OCI-LY3 (cell line): ENCODE data around the gene IGFL4.

Experiments
- H2AFZ ChIP-seq: fragments of 200-600, 300-600 bp; shearing (Covaris generic); 2 replicates; pipeline ENCODE4 v1.6.0; 2014; ENCODE audit warnings: antibody characterized with exemption, low read depth, low read length
- H3K27ac ChIP-seq: fragments of 200-600, 300-600 bp; sonication (generic); 2 replicates; pipeline ENCODE4 v1.5.1; 2014; ENCODE audit warnings: mild to moderate bottlenecking, low read length, moderate library complexity, mixed read lengths
- H3K27me3 ChIP-seq: fragments of 200-600, 300-600 bp; sonication (generic); 2 replicates; pipeline ENCODE4 v1.6.1; 2014; ENCODE audit warnings: low read depth, low read length, mixed read lengths
- H3K36me3 ChIP-seq: fragments of 200-600, 300-600 bp; sonication (generic); replicated peaks from 2 replicates; pipeline ENCODE3; 2014; ENCODE audit warnings: low read depth, low read length, mixed read lengths
- H3K4me1 ChIP-seq: fragments of 300-600, 200-600 bp; sonication (generic); 2 replicates; pipeline ENCODE4 v1.6.1; 2014; ENCODE audit warnings: low read length, mixed read lengths
- H3K4me2 ChIP-seq: fragments of 200-600, 300-600 bp; sonication (generic); 2 replicates; pipeline ENCODE4 v1.6.1; 2014; ENCODE audit warnings: low read length, mixed read lengths
- H3K4me3 ChIP-seq: fragments of 300-600, 200-600 bp; sonication (generic); 2 replicates; pipeline ENCODE4 v1.5.1; 2014; ENCODE audit warnings: antibody characterized with exemption, mild to moderate bottlenecking, low read length, moderate library complexity
- H3K79me2 ChIP-seq: fragments of 300-600, 200-600 bp; shearing (Covaris generic); 2 replicates; pipeline ENCODE4 v1.6.1; 2014; ENCODE audit warnings: mild to moderate bottlenecking, low read length, mixed read lengths
- H3K9ac ChIP-seq: fragments of 300-600, 200-600 bp; shearing (Covaris generic); 2 replicates; pipeline ENCODE4 v1.6.0; 2014; ENCODE audit warnings: mild to moderate bottlenecking, low read length, moderate library complexity
- H3K9me3 ChIP-seq: fragments of 200-600, 300-600 bp; shearing (Covaris generic); 2 replicates; pipeline ENCODE4 v1.6.1; 2014; ENCODE audit warnings: low read length, mixed read lengths; ENCODE audit not compliant: insufficient read depth
- H4K20me1 ChIP-seq: fragments of 200-600, 300-600 bp; sonication (generic); 2 replicates; pipeline ENCODE4 v1.6.1; 2016; ENCODE audit warnings: low read length, mixed read lengths; ENCODE audit not compliant: insufficient read depth
- CTCF ChIP-seq: fragments of 200-600, 300-600 bp; sonication (generic); IDR thresholded peaks from 2 replicates; pipeline ENCODE4 v1.5.1; 2014; ENCODE audit warnings: antibody characterized with exemption, low read length, low read depth
- EZH2phosphoT487 ChIP-seq: fragments of 200-600 bp; shearing (Covaris generic); IDR thresholded peaks from 2 replicates; pipeline ENCODE4 v1.6.1; 2018; ENCODE audit warnings: antibody characterized with exemption, mixed run types, low read depth

The IGFL4 gene

GRCh38 chr19:46032597-46033025, 8.2 kb downstream of the IGFL4 start:
- H2AFZ ChIP-seq = no peak overlapping the region
- TF ChIP-seq EZH2phosphoT487 (no peak), CTCF (no peak)
- H3K4me2 ChIP-seq = no peak overlapping the region
- H4K20me1 ChIP-seq = no peaks in the 10 kb centered on the region
- no peaks in the 10 kb centered on the region for H3K79me2 ChIP-seq
- no peaks in the 10 kb centered on the region for H3K36me3 ChIP-seq
- no peak overlapping the region for H3K9ac ChIP-seq
- peaks cover 2% of the 10 kb centered on the region for H3K4me1 ChIP-seq
- peaks cover 6% of the 10 kb centered on the region; the same call in 1 of the 2 replicates for H3K27me3 ChIP-seq
- H3K27ac ChIP-seq = no peak overlapping the region
- no peaks in the 10 kb centered on the region for H3K9me3 ChIP-seq
- no peak overlapping the region for H3K4me3 ChIP-seq

- H3K9me3 ChIP-seq = no peaks in the 10 kb centered on the region
- no peak overlapping the region for H3K4me2 ChIP-seq
- TF ChIP-seq EZH2phosphoT487 = no peak
- no peak for TF ChIP-seq CTCF
Measured at GRCh38 chr19:46031781-46032596, 8.8 kb downstream of the IGFL4 start.

GRCh38 chr19:46030812-46031550, 9.8 kb downstream of the IGFL4 start:
- no peak overlapping the region for H2AFZ ChIP-seq
- H3K4me2 ChIP-seq = no peak overlapping the region
- H4K20me1 ChIP-seq = no peaks in the 10 kb centered on the region
- H3K9me3 ChIP-seq = no peaks in the 10 kb centered on the region
- H3K4me3 ChIP-seq = no peak overlapping the region
- no peaks in the 10 kb centered on the region for H3K27me3 ChIP-seq
- no peaks in the 10 kb centered on the region for H3K36me3 ChIP-seq
- H3K27ac ChIP-seq = no peak overlapping the region
- no peaks in the 10 kb centered on the region for H3K79me2 ChIP-seq
- peaks cover 2% of the 10 kb centered on the region for H3K4me1 ChIP-seq
- no peak for TF ChIP-seq CTCF
- H3K9ac ChIP-seq = no peak overlapping the region

More at GRCh38 chr19:46031781-46032596, 8.8 kb downstream of the IGFL4 start:
- no peak overlapping the region for H3K27ac ChIP-seq
- no peak overlapping the region for H2AFZ ChIP-seq
- peaks cover 5% of the 10 kb centered on the region; the same call in 1 of the 2 replicates for H3K27me3 ChIP-seq
- no peaks in the 10 kb centered on the region for H3K79me2 ChIP-seq
- H3K9ac ChIP-seq = no peak overlapping the region
- H3K4me1 ChIP-seq = peaks cover 2% of the 10 kb centered on the region
- H4K20me1 ChIP-seq = no peaks in the 10 kb centered on the region
- H3K4me3 ChIP-seq = no peak overlapping the region
- H3K36me3 ChIP-seq = no peaks in the 10 kb centered on the region

- no peaks in the 10 kb centered on the region for H3K9me3 ChIP-seq
- H3K4me3 ChIP-seq = no peak overlapping the region
- H3K4me1 ChIP-seq = peaks cover 2% of the 10 kb centered on the region
- H4K20me1 ChIP-seq = no peaks in the 10 kb centered on the region
- H3K9ac ChIP-seq = no peak overlapping the region
- no peak overlapping the region for H3K27ac ChIP-seq
- no peaks in the 10 kb centered on the region for H3K27me3 ChIP-seq
- H3K36me3 ChIP-seq = no peaks in the 10 kb centered on the region
- no peaks in the 10 kb centered on the region for H3K79me2 ChIP-seq
- no peak overlapping the region for H3K4me2 ChIP-seq
- H2AFZ ChIP-seq = no peak overlapping the region
- TF ChIP-seq CTCF (no peak), EZH2phosphoT487 (no peak)
Measured at GRCh38 chr19:46025835-46026234, 15.0 kb downstream of the IGFL4 start.
